K562 (cell line): ENCODE data around the gene TSHR. TPM values are rescaled to one million over a fixed set of nuclear protein-coding genes. Genes with fewer than 3 reads are reported as not detected.

Experiments
- ATAC-seq: fragments of 200-7000 bp; cut with Tn5 transposase; 3 replicates; pipeline ENCODE4 v1.9.1; 2020; ENCODE audit warnings: moderate library complexity
- BruUV-seq: library from RNA; stranded (reverse); fragments of 400-500 nt; replicated peaks from 2 replicates; lab custom pipeline; 2021; lab: Mats Ljungman, UMichigan
- CTCF ChIA-PET: fragments of 300-600 bp; formaldehyde crosslinking; extraction: SDS; loops from one replicate; lab custom pipeline; 2021; ENCODE audit warnings: low intra/inter-chr PET ratio; lab: Yijun Ruan, JAX
- POLR2A ChIA-PET: fragments of 300-600, 350-650 bp; sonication (Branson Sonifier 250); formaldehyde crosslinking; extraction: SDS; loops from one replicate; lab custom pipeline; 2021; ENCODE audit warnings: antibody characterized with exemption, inconsistent platforms; lab: Yijun Ruan, JAX
- DNase-seq, 4 experiments: peaks; one replicate each; pipeline versions ENCODE4 v3.0.0 to v3.0.0-alpha.2; 2011 to 2018; ENCODE audit warnings: low spot score in 3 of 4, mixed read lengths in 3 of 4; ENCODE audit errors: extremely low read depth in 1 of 4
- FAIRE-seq: peaks from 2 replicates; lab custom pipeline; 2011; peaks lifted over from hg19 to GRCh38; lab: Jason Lieb, UNC
- H2AFZ ChIP-seq: 2 replicates; pipeline ENCODE4 v1.6.0; 2011; ENCODE audit warnings: low read depth, low read length, control low read depth, inconsistent platforms
- H3K27ac ChIP-seq: fragments of 200-600 bp; 3 replicates; pipeline ENCODE4 v1.8.0; 2011; ENCODE audit warnings: low read depth, mild to moderate bottlenecking, control low read depth, inconsistent platforms, low read length, moderate library complexity, mixed read lengths; ENCODE audit errors: extremely low read depth
- H3K27me3 ChIP-seq, 2 experiments: fragments of 300-600 bp in 1 of 2; 2 replicates in 1 of 2; 3 replicates in 1 of 2; pipeline versions ENCODE4 v1.6.0 to v1.8.0; 2011; ENCODE audit warnings: inconsistent platforms in 2 of 2, low read length in 2 of 2, mild to moderate bottlenecking in 1 of 2, mixed read lengths in 1 of 2, moderate library complexity in 1 of 2; ENCODE audit not compliant: control insufficient read depth in 2 of 2, insufficient read depth in 2 of 2
- H3K36me3 ChIP-seq: fragments of 300-600 bp; 3 replicates; pipeline ENCODE4 v1.8.0; 2011; ENCODE audit warnings: mild to moderate bottlenecking, low read length, inconsistent platforms; ENCODE audit not compliant: control insufficient read depth, insufficient read depth
- H3K4me1 ChIP-seq, 2 experiments: fragments of 200-600 bp in 1 of 2; replicated peaks in 1 of 2; 2 replicates in 1 of 2; 3 replicates in 1 of 2; pipeline versions ENCODE4 v1.5.1 to v1.8.0; 2011; ENCODE audit warnings: inconsistent platforms in 2 of 2, low read length in 2 of 2, mild to moderate bottlenecking in 1 of 2, mixed read lengths in 1 of 2, moderate library complexity in 1 of 2; ENCODE audit not compliant: control insufficient read depth in 2 of 2, insufficient read depth in 2 of 2
- H3K4me2 ChIP-seq: 2 replicates; pipeline ENCODE4 v1.6.1; 2011; ENCODE audit warnings: low read length, control low read depth, inconsistent platforms, mixed read lengths; ENCODE audit not compliant: insufficient read depth
- H3K4me3 ChIP-seq: fragments of 200-600 bp; sonication (generic), shearing (Covaris generic); 2 replicates; pipeline ENCODE4 v1.5.1; 2016; ENCODE audit warnings: control low read depth, inconsistent platforms
- H3K79me2 ChIP-seq: fragments of 200-600 bp; 3 replicates; pipeline ENCODE4 v1.8.0; 2011; ENCODE audit warnings: low read length, inconsistent platforms; ENCODE audit not compliant: control insufficient read depth, insufficient read depth
- H3K9ac ChIP-seq, 2 experiments: 2 replicates each; pipeline versions ENCODE4 v1.6.0 to v1.6.1; 2011; ENCODE audit warnings: low read depth in 2 of 2, low read length in 2 of 2, control low read depth in 1 of 2, inconsistent platforms in 1 of 2, mild to moderate bottlenecking in 1 of 2, mixed read lengths in 1 of 2; ENCODE audit not compliant: insufficient read depth in 1 of 2
- H3K9me1 ChIP-seq: one replicate; pipeline ENCODE4 v1.6.0; 2011; ENCODE audit warnings: inconsistent platforms, mild to moderate bottlenecking, low read length, moderate library complexity; ENCODE audit not compliant: control insufficient read depth, insufficient read depth
- H3K9me3 ChIP-seq: replicated peaks from 2 replicates; pipeline ENCODE4 v1.5.1; 2011; ENCODE audit warnings: low read depth, low read length, inconsistent platforms; ENCODE audit not compliant: control insufficient read depth, insufficient read depth
- H4K20me1 ChIP-seq: replicated peaks from 2 replicates; pipeline ENCODE4 v1.6.1; 2011; ENCODE audit warnings: low read length, inconsistent platforms, mixed read lengths; ENCODE audit not compliant: control insufficient read depth, insufficient read depth
- ATF1 ChIP-seq, 2 experiments: fragments of 450-650 bp in 1 of 2; IDR thresholded peaks; 2 replicates each; pipeline ENCODE4 v1.6.1; 2016; ENCODE audit warnings: missing compliant biosample characterization in 1 of 2, missing genetic modification characterization in 1 of 2
- ERF ChIP-seq: fragments of 450-650 bp; formaldehyde crosslinking; IDR thresholded peaks from 2 replicates; pipeline ENCODE4 v1.4.0; 2020; ENCODE audit warnings: mild to moderate bottlenecking, mixed read lengths
- FOS ChIP-seq: IDR thresholded peaks from 3 replicates; pipeline ENCODE4 v1.6.1; 2011; ENCODE audit not compliant: insufficient read length; ENCODE audit errors: extremely low read depth
- KLF1 ChIP-seq: fragments of 450-650 bp; IDR thresholded peaks from 2 replicates; pipeline ENCODE4 v1.6.1; 2016; ENCODE audit warnings: missing genetic modification characterization, missing compliant biosample characterization
- MEF2D ChIP-seq: conservative IDR thresholded peaks from 2 replicates; pipeline ENCODE4 v1.6.1; 2016; ENCODE audit warnings: low read depth, missing genetic modification characterization, missing compliant biosample characterization
- NFE2 ChIP-seq: IDR thresholded peaks from 2 replicates; pipeline ENCODE4 v1.6.1; 2014; ENCODE audit warnings: antibody characterized with exemption, low read depth
- NUFIP1 ChIP-seq: fragments of 450-650 bp; IDR thresholded peaks from 2 replicates; pipeline ENCODE4 v1.6.1; 2018; ENCODE audit not compliant: partially characterized antibody
- STAG1 ChIP-seq: sonication (generic); formaldehyde crosslinking; IDR thresholded peaks from 2 replicates; pipeline ENCODE4 v1.5.0; 2020; ENCODE audit warnings: missing genetic modification reagents, borderline replicate concordance
- YY1 ChIP-seq, 3 experiments: IDR thresholded peaks; 2 replicates each; pipeline ENCODE4 v1.6.1; 2011; ENCODE audit warnings: low read length in 2 of 3, mild to moderate bottlenecking in 2 of 3, moderate library complexity in 2 of 3, borderline replicate concordance in 1 of 3, control low read depth in 1 of 3, low read depth in 1 of 3; ENCODE audit not compliant: insufficient read depth in 3 of 3, insufficient replicate concordance in 2 of 3, control insufficient read depth in 1 of 3, insufficient read length in 1 of 3; ENCODE audit errors: extremely low read depth in 1 of 3
- ZBTB7A ChIP-seq: IDR thresholded peaks from 2 replicates; pipeline ENCODE4 v1.6.1; 2011; ENCODE audit warnings: low read depth, mild to moderate bottlenecking, low read length, moderate library complexity, borderline replicate concordance; ENCODE audit not compliant: control insufficient read depth
- ZBTB8A ChIP-seq: fragments of 450-650 bp; IDR thresholded peaks from 2 replicates; pipeline ENCODE4 v1.6.1; 2018; ENCODE audit warnings: mild to moderate bottlenecking, moderate library complexity; ENCODE audit not compliant: partially characterized antibody
- ZNF263 ChIP-seq: sonication (generic); formaldehyde crosslinking; IDR thresholded peaks from 2 replicates; pipeline ENCODE4 v1.8.0; 2022; ENCODE audit warnings: mild to moderate bottlenecking, missing genetic modification reagents, borderline replicate concordance
- ZNF398 ChIP-seq: fragments of 250-450 bp; sonication (Bioruptor Pico); IDR thresholded peaks from 2 replicates; pipeline ENCODE4 v1.8.0; 2021; ENCODE audit warnings: moderate library complexity, mild to moderate bottlenecking, inconsistent platforms
- ZNF436 ChIP-seq: fragments of 250-450, 450-650 bp; sonication (Bioruptor Pico); formaldehyde crosslinking; IDR thresholded peaks from 2 replicates; pipeline ENCODE4 v1.7.0; 2020; ENCODE audit warnings: mild to moderate bottlenecking
- ZNF57 ChIP-seq: fragments of 450-650 bp; formaldehyde crosslinking; IDR thresholded peaks from 2 replicates; pipeline ENCODE4 v1.4.0; 2020; ENCODE audit warnings: mild to moderate bottlenecking, moderate library complexity
- ZNF695 ChIP-seq: fragments of 450-650 bp; formaldehyde crosslinking; IDR thresholded peaks from 2 replicates; pipeline ENCODE4 v1.4.0; 2020; ENCODE audit warnings: mild to moderate bottlenecking, moderate library complexity
- ZNF830 ChIP-seq: fragments of 250-450 bp; sonication (Bioruptor Pico); IDR thresholded peaks from 2 replicates; pipeline ENCODE4 v1.5.0; 2021; ENCODE audit warnings: mild to moderate bottlenecking
- WGBS: fragments of 100-300 bp; shearing (Covaris generic); methylation state at CpG from one replicate; pipeline ENCODE4 v1.1.6; 2016; ENCODE audit warnings: low coverage, mixed read lengths; ENCODE audit not compliant: insufficient coverage; ENCODE audit errors: missing lambda C conversion rate; 5-methylcytosine and 5-hydroxymethylcytosine counted together
- in situ Hi-C: fragments of 300-500 bp; cut with MboI; formaldehyde crosslinking; loops from 4 replicates; pipeline ENCODE4 v1.15.0; 2018; ENCODE audit warnings: inconsistent platforms, mixed read lengths
- intact Hi-C: fragments of 100-400 bp; cut with micrococcal nuclease; formaldehyde crosslinking; loops from 2 replicates; pipeline ENCODE4 v1.14.2; 2022
- polyA plus RNA-seq, 8 experiments: library from polyadenylated mRNA; depleted of rRNA in 4 of 8; stranded (reverse) in 5 of 8; unstranded in 3 of 8; fragments of >200 nt; fragmentation: Nextera tagmentation in 2 of 8; fragmentation: Illumina TruSeq in 1 of 8; extraction: Ambion mirVana in 2 of 8; extraction: Trizol in 1 of 8; gene quantifications; 2 replicates each; pipeline versions ENCODE4 v1.2.1 to v1.2.3, GENCODE V29; 2011 to 2014; ENCODE audit warnings: inconsistent platforms in 1 of 8, missing spikeins in 1 of 8
- total RNA-seq, 7 experiments: library from RNA; depleted of rRNA in 6 of 7; stranded (reverse); fragments of >200 nt in 6 of 7; fragmentation: Illumina TruSeq in 2 of 7; extraction: Trizol in 2 of 7; gene quantifications; 2 replicates each; pipeline versions ENCODE4 v1.2.1 to v1.2.3, GENCODE V29; 2011 to 2021; ENCODE audit warnings: low replicate concordance in 1 of 7

TSHR gene
- total and polyA plus RNA-seq, 9 of the 15 experiments (the other 6 are each of a cell fraction or from before 2014, with no cell fraction given) = 0.01 to 0.10 TPM; not detected in 7

- DNase-seq = no peak
- Histone ChIP-seq H4K20me1 (no peaks in the 10 kb centered on the region), H3K79me2 (no peaks in the 10 kb centered on the region), H3K4me2 (no peak overlapping the region), H2AFZ (no peak overlapping the region), H3K4me3 (no peak overlapping the region), H3K27me3 (no peaks in the 10 kb centered on the region), H3K9me1 (no peaks in the 10 kb centered on the region), H3K9ac (no peak overlapping the region), H3K36me3 (no peaks in the 10 kb centered on the region), H3K9me3 (no peaks in the 10 kb centered on the region), H3K27ac (no peak overlapping the region), H3K4me1 (no peaks in the 10 kb centered on the region)
- in situ Hi-C loops = no loop called here
- ChIA-PET POLR2A (interaction anchor here (0.6 kb wide), 1 partner anchor 382 kb away, joined by 3 read pairs; no protein-coding TSS in a partner anchor), CTCF (no interaction called here)
- BruUV-seq = no TSS peak
- WGBS = 6% methylated on average over 2 of the region's 2 CpGs
- TF ChIP-seq ZNF436 (CRISPR knock-in tag) (no peak), ERF (CRISPR knock-in tag) (no peak), FOS (no peak), ZNF398 (CRISPR knock-in tag) (no peak), ZNF263 (CRISPR knock-in tag) (no peak), KLF1 (tag) (no peak), NUFIP1 (no peak), STAG1 (CRISPR knock-in tag) (no peak), YY1 (IDR thresholded peaks at IDR 0.05; ENCODE audit: borderline replicate concordance in 1 of 3, control insufficient read depth in 1 of 3, extremely low read depth in 1 of 3, insufficient read depth in 3 of 3, insufficient read length in 1 of 3, insufficient replicate concordance in 2 of 3, low read depth in 1 of 3, low read length in 2 of 3) (no peak), ZNF57 (CRISPR knock-in tag) (no peak), ATF1 (CRISPR knock-in tag; IDR thresholded peaks at IDR 0.05) (no peak), ATF1 (tag; IDR thresholded peaks at IDR 0.05) (no peak), ZNF695 (CRISPR knock-in tag) (no peak), MEF2D (tag) (no peak), NFE2 (no peak), ZNF830 (CRISPR knock-in tag) (no peak), ZBTB7A (no peak), ZBTB8A (no peak)
- no peak for FAIRE-seq
- ATAC-seq = no peak
- intact Hi-C loops = no loop called here
Measured at GRCh38 chr14:81070511-81070910, 115.1 kb downstream of the TSHR start.
